SK-N-MC (cell line): ENCODE data around the gene ZNF324B.
"Not testable (repeated sequence)": the region's sequence is repeated elsewhere in the genome, so short reads cannot be mapped to it uniquely, and the experiment has no call there.

Experiments
- DNase-seq: peaks from one replicate; pipeline ENCODE4 v3.0.0-alpha.2; 2011; ENCODE audit warnings: low read depth, low spot score
- H3K27ac ChIP-seq: fragments of 200-600 bp; sonication (generic); 2 replicates; pipeline ENCODE4 v1.5.1; 2016; ENCODE audit warnings: mixed run types
- H3K36me3 ChIP-seq: fragments of 200-600 bp; sonication (generic); 2 replicates; pipeline ENCODE4 v1.6.1; 2017; ENCODE audit warnings: antibody characterized with exemption, low read length, mixed read lengths; ENCODE audit not compliant: insufficient read depth
- H3K4me3 ChIP-seq: fragments of 200-600 bp; sonication (generic); 2 replicates; pipeline ENCODE4 v1.5.1; 2016
- H3K9ac ChIP-seq: fragments of 200-600 bp; sonication (generic); 2 replicates; pipeline ENCODE4 v1.8.0; 2017; ENCODE audit warnings: mixed run types, mixed read lengths; ENCODE audit not compliant: insufficient read length
- H3K9me3 ChIP-seq: fragments of 200-600 bp; sonication (generic); 2 replicates; pipeline ENCODE4 v1.6.1; 2017; ENCODE audit warnings: low read depth, mild to moderate bottlenecking, antibody characterized with exemption, low read length, moderate library complexity, mixed read lengths
- EZH2 ChIP-seq: fragments of 200-600 bp; sonication (generic); IDR thresholded peaks from one replicate; pipeline ENCODE4 v1.6.1; 2017; ENCODE audit warnings: antibody characterized with exemption
- FOXP2 ChIP-seq: optimal IDR thresholded peaks from 2 replicates; pipeline ENCODE3; 2011; ENCODE audit warnings: mild to moderate bottlenecking, moderate library complexity; ENCODE audit not compliant: insufficient read depth; ENCODE audit errors: extremely low read length, control extremely low read depth
- POLR2AphosphoS5 ChIP-seq: IDR thresholded peaks from 2 replicates; pipeline ENCODE4 v1.6.1; 2012; ENCODE audit warnings: mild to moderate bottlenecking, low read depth, low read length, borderline replicate concordance

ZNF324B gene

GRCh38 chr19:58451358-58452101 is at the start of gene ZNF324B:
ZNF324B (plus strand) TSS chr19:58451622; CDS start chr19:58453702, 2,080 bp downstream.
- Histone ChIP-seq H3K9me3 (no peaks in the 10 kb centered on the region), H3K9ac (peak within 1 kb of the TSS; percentile 65), H3K27ac (no peak within 1 kb of the TSS), H3K4me3 (peak within 1 kb of the TSS; percentile 93), H3K36me3 (no peaks in the 10 kb centered on the region)
- peak; percentile 88 for DNase-seq
- no peak for TF ChIP-seq FOXP2
- TF ChIP-seq POLR2AphosphoS5 = peak; percentile 82
- TF ChIP-seq EZH2 = no peak

DNA sequence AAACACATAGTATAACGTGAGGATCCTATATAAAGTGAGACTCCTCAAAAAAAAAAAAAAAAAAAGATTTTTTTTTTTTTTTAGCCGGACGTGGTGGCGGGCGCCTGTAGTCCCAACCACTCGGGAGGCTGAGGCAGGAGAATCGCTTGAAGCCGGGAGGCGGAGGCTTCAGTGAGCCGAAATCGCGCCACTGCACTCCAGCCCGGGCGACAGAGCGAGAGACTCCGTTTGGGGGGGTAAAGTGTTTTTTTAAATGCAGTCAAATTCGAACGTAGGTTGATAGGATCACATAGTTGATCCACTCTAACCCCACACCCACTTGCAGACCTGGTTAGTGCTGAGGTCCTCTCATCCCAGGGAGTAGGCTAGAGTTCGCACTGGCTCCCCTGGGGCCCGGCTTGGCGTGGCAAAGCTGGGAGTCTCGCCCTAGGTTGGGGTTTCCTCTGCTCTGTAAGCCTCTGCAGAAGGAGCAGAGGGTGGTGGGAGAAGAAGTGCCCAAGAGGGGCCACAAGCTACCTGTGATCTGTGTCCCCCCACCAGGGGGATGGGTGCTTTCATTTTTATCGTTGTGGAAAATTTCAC is 49.5 kb upstream of the ZNF324B start:
- H3K9me3 ChIP-seq = no peaks in the 10 kb centered on the region
- H3K27ac ChIP-seq = peak overlapping the region; percentile 77
- TF ChIP-seq FOXP2 = no peak
- TF ChIP-seq POLR2AphosphoS5 = no peak
- no peak for TF ChIP-seq EZH2
- peak overlapping the region; percentile 98 for H3K4me3 ChIP-seq
- no peak for DNase-seq
- H3K36me3 ChIP-seq = no peaks in the 10 kb centered on the region
- H3K9ac ChIP-seq = peak overlapping the region; percentile 83

- not testable (repeated sequence) for H3K36me3 ChIP-seq, H3K9me3 ChIP-seq, DNase-seq, H3K4me3 ChIP-seq, H3K9ac ChIP-seq
- peak overlapping the region; percentile 81 for H3K27ac ChIP-seq
Observed at GRCh38 chr19:58403920-58404478, 47.4 kb upstream of the ZNF324B start.

DNA sequence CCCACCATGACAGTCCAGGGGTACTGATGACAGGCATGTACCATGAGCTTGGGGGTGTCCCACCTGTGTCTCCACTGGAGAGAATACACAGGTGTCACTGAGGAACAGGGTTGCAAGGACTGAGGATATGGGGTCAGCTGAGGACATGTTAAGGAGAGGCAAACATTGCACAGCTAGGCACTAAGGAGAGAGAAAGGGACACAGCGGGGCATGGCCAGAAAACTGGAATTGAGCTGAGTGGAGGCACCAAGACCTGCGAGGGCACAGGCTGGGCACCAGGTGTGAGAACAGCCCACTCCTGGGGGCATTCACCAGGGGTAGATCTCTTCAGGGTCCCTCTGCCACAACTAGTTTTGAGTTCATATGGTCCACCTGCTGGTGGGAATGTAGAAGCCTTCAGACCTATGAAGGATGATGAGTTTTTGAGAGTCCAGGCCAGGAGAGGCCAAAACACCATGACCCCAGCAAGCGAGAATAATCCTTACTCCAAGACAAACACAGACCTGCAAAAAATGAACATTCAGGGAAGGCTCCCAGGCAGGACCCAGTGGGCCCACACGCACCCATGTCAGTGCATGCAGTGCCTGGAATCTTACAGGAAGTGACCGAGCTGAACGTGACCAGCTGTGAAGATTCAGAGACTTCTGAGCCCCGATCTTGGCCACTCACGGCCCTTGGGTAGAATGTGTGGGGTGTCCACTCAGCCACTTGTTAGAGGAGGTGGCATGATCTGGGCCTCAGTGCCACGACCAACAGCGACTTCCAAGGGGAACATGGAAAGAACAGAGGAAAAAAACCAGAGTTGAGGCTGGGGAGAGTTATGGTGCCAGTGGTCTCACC is 44.4 kb upstream of the ZNF324B start:
- H3K4me3 ChIP-seq = peak overlapping the region; percentile 94
- no peaks in the 10 kb centered on the region for H3K9me3 ChIP-seq
- no peaks in the 10 kb centered on the region for H3K36me3 ChIP-seq
- no peak for DNase-seq
- no peak overlapping the region; the same call in 1 of the 2 replicates for H3K27ac ChIP-seq
- peak overlapping the region; percentile 95 for H3K9ac ChIP-seq
- TF ChIP-seq FOXP2 = no peak
- TF ChIP-seq EZH2 = no peak
- TF ChIP-seq POLR2AphosphoS5 = no peak; the same call in 1 of the 2 replicates

GRCh38 chr19:58407658-58408151 is 43.7 kb upstream of the ZNF324B start:
- Histone ChIP-seq H3K36me3 (0 out of 2 replicates have a peak, but pooled peaks cover 3% of the 10 kb centered on the region), H3K9ac (peak overlapping the region; percentile 95), H3K4me3 (peak overlapping the region; percentile 94), H3K27ac (peak overlapping the region; percentile 75), H3K9me3 (no peaks in the 10 kb centered on the region)
- DNase-seq = no peak
- TF ChIP-seq FOXP2 = no peak
- TF ChIP-seq POLR2AphosphoS5 = no peak; the same call in 1 of the 2 replicates
- no peak for TF ChIP-seq EZH2

DNA sequence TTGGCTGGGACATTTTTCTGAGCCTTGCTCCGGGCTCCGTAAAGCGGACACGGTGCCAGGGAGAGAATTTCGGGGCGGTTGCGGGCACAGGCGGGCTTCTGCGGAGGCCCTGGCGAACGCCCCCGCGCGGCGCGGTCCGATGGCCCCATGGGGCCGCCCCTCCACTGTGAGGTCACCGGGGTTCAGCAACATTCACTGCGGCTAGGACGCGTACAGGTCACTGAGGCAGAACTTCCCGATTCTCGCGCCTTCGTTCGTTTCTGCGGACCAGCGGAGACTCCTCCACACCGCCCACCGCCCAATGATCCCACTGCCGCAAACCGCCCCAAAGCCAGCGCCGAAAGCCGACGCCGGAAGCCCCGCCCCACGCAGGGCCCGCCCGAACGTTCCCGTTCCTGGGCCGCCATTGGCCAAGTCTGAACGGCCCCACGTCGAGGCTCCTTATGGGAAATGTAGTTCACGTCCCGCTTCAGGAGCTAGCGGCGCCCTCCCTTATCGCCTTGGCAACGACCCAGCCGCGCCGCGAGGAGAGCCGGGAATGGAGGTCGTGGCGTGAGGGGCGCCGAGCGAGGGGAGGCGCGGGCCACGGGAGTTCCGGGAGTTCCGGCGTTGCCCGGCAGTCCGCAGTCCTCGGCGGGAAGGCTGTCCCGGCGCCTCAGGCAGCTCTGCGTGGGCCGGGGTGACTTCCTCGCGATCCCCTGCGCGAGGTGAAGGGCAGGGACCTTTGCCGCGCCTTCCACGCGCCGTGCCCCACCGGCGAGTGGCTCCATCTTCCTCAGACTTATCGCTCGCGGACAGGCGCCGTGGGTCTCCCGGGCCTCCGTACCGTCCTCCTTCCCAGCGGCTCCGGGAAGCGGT is 43.0 kb upstream of the ZNF324B start, which contains the start of gene ZNF584:
ZNF584 (plus strand) TSS at position 498 of the 858 bp plus-strand sequence. CDS start 499 bp downstream, outside the sequence.
- peak within 1 kb of the TSS; percentile 75 for H3K27ac ChIP-seq
- H3K4me3 ChIP-seq = peak within 1 kb of the TSS; percentile 94
- no peaks in the 10 kb centered on the region for H3K9me3 ChIP-seq
- peak within 1 kb of the TSS; percentile 95 for H3K9ac ChIP-seq
- H3K36me3 ChIP-seq = 0 out of 2 replicates have a peak, but pooled peaks cover 3% of the 10 kb centered on the region
- peak; percentile 66 for DNase-seq
- TF ChIP-seq EZH2 (no peak), FOXP2 (peak; percentile 9), POLR2AphosphoS5 (peak; percentile 97)
